A673 (cell line): Measurements from ENCODE around the gene TANC1.

Experiments used
- CTCF ChIP-seq: fragments of 300-800, 200-600 bp; sonication (generic); conservative IDR thresholded peaks from 2 replicates; pipeline ENCODE4 v1.5.1; 2017; ENCODE audit warnings: low read depth, mild to moderate bottlenecking, antibody characterized with exemption, low read length, moderate library complexity, mixed read lengths
- EZH2 ChIP-seq: fragments of 200-600 bp; sonication (generic); IDR thresholded peaks from 2 replicates; pipeline ENCODE4 v1.6.1; 2017; ENCODE audit warnings: borderline replicate concordance, low read depth, mild to moderate bottlenecking, mixed read lengths, antibody characterized with exemption, low read length; ENCODE audit not compliant: poor library complexity, severe bottlenecking

- no peak for TF ChIP-seq CTCF
- TF ChIP-seq EZH2 = no peak
Measured at GRCh38 chr2:158994920-158995676, 26.7 kb downstream of the TANC1 start.
